Measurements from ENCODE around the gene CHRNA3.

- TF ChIP-seq, protein P1, sequence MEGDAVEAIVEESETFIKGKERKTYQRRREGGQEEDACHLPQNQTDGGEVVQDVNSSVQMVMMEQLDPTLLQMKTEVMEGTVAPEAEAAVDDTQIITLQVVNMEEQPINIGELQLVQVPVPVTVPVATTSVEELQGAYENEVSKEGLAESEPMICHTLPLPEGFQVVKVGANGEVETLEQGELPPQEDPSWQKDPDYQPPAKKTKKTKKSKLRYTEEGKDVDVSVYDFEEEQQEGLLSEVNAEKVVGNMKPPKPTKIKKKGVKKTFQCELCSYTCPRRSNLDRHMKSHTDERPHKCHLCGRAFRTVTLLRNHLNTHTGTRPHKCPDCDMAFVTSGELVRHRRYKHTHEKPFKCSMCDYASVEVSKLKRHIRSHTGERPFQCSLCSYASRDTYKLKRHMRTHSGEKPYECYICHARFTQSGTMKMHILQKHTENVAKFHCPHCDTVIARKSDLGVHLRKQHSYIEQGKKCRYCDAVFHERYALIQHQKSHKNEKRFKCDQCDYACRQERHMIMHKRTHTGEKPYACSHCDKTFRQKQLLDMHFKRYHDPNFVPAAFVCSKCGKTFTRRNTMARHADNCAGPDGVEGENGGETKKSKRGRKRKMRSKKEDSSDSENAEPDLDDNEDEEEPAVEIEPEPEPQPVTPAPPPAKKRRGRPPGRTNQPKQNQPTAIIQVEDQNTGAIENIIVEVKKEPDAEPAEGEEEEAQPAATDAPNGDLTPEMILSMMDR (IDR thresholded peaks at IDR 0.05), result no peak
- TF ChIP-seq EZH2 (IDR thresholded peaks at IDR 0.05; ENCODE audit: borderline replicate concordance, insufficient read depth, low read depth, low read length, poor library complexity, severe bottlenecking), result no peak
Measured at GRCh38 chr15:78550194-78550593, 70.6 kb downstream of the CHRNA3 start.
